ENCODE data around the gene REM2. TPM values are rescaled to one million over a fixed set of nuclear protein-coding genes. Genes with fewer than 3 reads are reported as not detected.

Gene REM2
- total RNA-seq, 2 experiments from 2014 or later: 1.5 to 5.7 TPM

GRCh38 chr14:22836301-22837113, 46.5 kb upstream of the REM2 start, which contains the start of gene MMP14:
Gene MMP14, plus strand, starts transcription at chr14:22836585. Its CDS starts 233 bp downstream, at chr14:22836818.
- H4K20me1 ChIP-seq (ENCODE audit: insufficient read depth, low read length): no peaks in the 10 kb centered on the region
- H3K4me2 ChIP-seq (ENCODE audit: low read length): no peak within 1 kb of the TSS
- H3K36me3 ChIP-seq (ENCODE audit: insufficient read depth, low read length): peaks cover 48% of the 10 kb centered on the region
- ChIA-PET CTCF (ENCODE audit: unreplicated experiment) (no interaction called here), POLR2A (no interaction called here)
- no peaks in the 10 kb centered on the region for H3K9me3 ChIP-seq (ENCODE audit: low read length)
- H3K9me2 ChIP-seq (ENCODE audit: insufficient read depth, low read length): no peaks in the 10 kb centered on the region
- DNase-seq (ENCODE audit: low spot score): no peak
- TF ChIP-seq CTCF (conservative IDR thresholded peaks at IDR 0.05; ENCODE audit: low read length): no peak
- no peak for TF ChIP-seq EZH2phosphoT487 (IDR thresholded peaks at IDR 0.05; ENCODE audit: borderline replicate concordance, low read depth, low read length)
- intact Hi-C loops (cut with micrococcal nuclease; ENCODE audit: unreplicated experiment): no loop called here
- H3K4me3 ChIP-seq (ENCODE audit: low read depth, low read length, poor library complexity, severe bottlenecking): no peak within 1 kb of the TSS
- H3K27ac ChIP-seq (ENCODE audit: low read depth, low read length, poor library complexity, severe bottlenecking): no peak within 1 kb of the TSS
- peaks cover 3% of the 10 kb centered on the region for H3K4me1 ChIP-seq (ENCODE audit: insufficient read depth, low read length, poor library complexity, severe bottlenecking)
- peaks cover 6% of the 10 kb centered on the region; the same call in 1 of the 2 replicates for H3K79me2 ChIP-seq (ENCODE audit: insufficient read depth, low read depth, low read length)
- BruUV-seq (replicated peaks): no TSS peak
- H2AFZ ChIP-seq (ENCODE audit: low read length): no peak within 1 kb of the TSS

GRCh38 chr14:22837114-22837749, 45.8 kb upstream of the REM2 start:
- H4K20me1 ChIP-seq (ENCODE audit: insufficient read depth, low read length): no peaks in the 10 kb centered on the region
- ChIA-PET POLR2A (no interaction called here), CTCF (ENCODE audit: unreplicated experiment) (no interaction called here)
- BruUV-seq (replicated peaks): no TSS peak
- no peaks in the 10 kb centered on the region for H3K79me2 ChIP-seq (ENCODE audit: insufficient read depth, low read depth, low read length)
- H3K36me3 ChIP-seq (ENCODE audit: insufficient read depth, low read length): peaks cover 40% of the 10 kb centered on the region
- H3K9me2 ChIP-seq (ENCODE audit: insufficient read depth, low read length): no peaks in the 10 kb centered on the region
- no peaks in the 10 kb centered on the region for H3K9me3 ChIP-seq (ENCODE audit: low read length)
- H3K4me1 ChIP-seq (ENCODE audit: insufficient read depth, low read length, poor library complexity, severe bottlenecking): no peaks in the 10 kb centered on the region
- DNase-seq (ENCODE audit: low spot score): no peak
- H3K27ac ChIP-seq (ENCODE audit: low read depth, low read length, poor library complexity, severe bottlenecking): no peak overlapping the region
- intact Hi-C loops (cut with micrococcal nuclease; ENCODE audit: unreplicated experiment): no loop called here
- TF ChIP-seq CTCF (conservative IDR thresholded peaks at IDR 0.05; ENCODE audit: low read length) (no peak), EZH2phosphoT487 (IDR thresholded peaks at IDR 0.05; ENCODE audit: borderline replicate concordance, low read depth, low read length) (no peak)
- no peak overlapping the region for H2AFZ ChIP-seq (ENCODE audit: low read length)
- H3K4me3 ChIP-seq (ENCODE audit: low read depth, low read length, poor library complexity, severe bottlenecking): no peak overlapping the region
- H3K4me2 ChIP-seq (ENCODE audit: low read length): no peak overlapping the region

All from OCI-LY7 (cell line).